OCI-LY7 (cell line): ENCODE results near the gene TMX4. TPM values are rescaled to one million over a fixed set of nuclear protein-coding genes. Genes with fewer than 3 reads are reported as not detected.

Experiments used
- Bru-seq: library from RNA; stranded (reverse); fragments of 400-500 nt; gene quantifications from one replicate; lab custom pipeline; 2021; lab: Mats Ljungman, UMichigan
- BruChase-seq, 2 experiments: library from RNA; stranded (reverse); fragments of 400-500 nt; gene quantifications; one replicate each; lab custom pipeline; 2021; lab: Mats Ljungman, UMichigan
- BruUV-seq: library from RNA; stranded (reverse); fragments of 400-500 nt; replicated peaks from 2 replicates; lab custom pipeline; 2021; lab: Mats Ljungman, UMichigan
- CTCF ChIA-PET: fragments of 300-600 bp; sonication (Branson Sonifier 250); formaldehyde crosslinking; loops from one replicate; lab custom pipeline; 2022; ENCODE audit warnings: antibody characterized with exemption; ENCODE audit not compliant: unreplicated experiment; lab: Charles Lee
- POLR2A ChIA-PET: fragments of 300-600 bp; sonication (Branson Sonifier 250); formaldehyde crosslinking; loops from one replicate; lab custom pipeline; 2022; ENCODE audit warnings: antibody characterized with exemption; lab: Charles Lee
- DNase-seq: peaks from one replicate; pipeline ENCODE4 v3.0.0-alpha.2; 2015; ENCODE audit warnings: low spot score
- H2AFZ ChIP-seq: fragments of 200-600 bp; sonication (generic), shearing (Covaris generic); 2 replicates; pipeline ENCODE4 v1.6.1; 2014; ENCODE audit warnings: mild to moderate bottlenecking, antibody characterized with exemption, low read length, moderate library complexity
- H3K27ac ChIP-seq: fragments of 200-600 bp; sonication (generic); 2 replicates; pipeline ENCODE4 v1.5.1; 2014; ENCODE audit warnings: mixed run types, low read depth, mild to moderate bottlenecking, moderate library complexity, low read length, inconsistent platforms; ENCODE audit not compliant: poor library complexity, severe bottlenecking
- H3K36me3 ChIP-seq: fragments of 200-600 bp; sonication (generic); 2 replicates; pipeline ENCODE4 v1.6.1; 2014; ENCODE audit warnings: mild to moderate bottlenecking, antibody characterized with exemption, low read length, moderate library complexity, mixed read lengths; ENCODE audit not compliant: insufficient read depth
- H3K4me1 ChIP-seq: fragments of 200-600 bp; sonication (generic); 2 replicates; pipeline ENCODE4 v1.5.1; 2014; ENCODE audit warnings: mild to moderate bottlenecking, low read length; ENCODE audit not compliant: insufficient read depth, poor library complexity, severe bottlenecking
- H3K4me2 ChIP-seq: fragments of 200-600 bp; sonication (generic); 2 replicates; pipeline ENCODE4 v1.6.1; 2014; ENCODE audit warnings: mild to moderate bottlenecking, low read length
- H3K4me3 ChIP-seq: fragments of 200-600 bp; sonication (generic); 2 replicates; pipeline ENCODE4 v1.5.1; 2014; ENCODE audit warnings: mild to moderate bottlenecking, low read depth, low read length; ENCODE audit not compliant: poor library complexity, severe bottlenecking
- H3K79me2 ChIP-seq: fragments of 200-600 bp; sonication (generic); 2 replicates; pipeline ENCODE4 v1.6.1; 2016; ENCODE audit warnings: low read depth, mild to moderate bottlenecking, low read length, moderate library complexity, mixed read lengths; ENCODE audit not compliant: insufficient read depth
- H3K9me2 ChIP-seq: fragments of 200-600 bp; sonication (generic); 2 replicates; pipeline ENCODE4 v1.6.1; 2016; ENCODE audit warnings: mild to moderate bottlenecking, low read length, mixed read lengths; ENCODE audit not compliant: insufficient read depth
- H3K9me3 ChIP-seq: fragments of 200-600 bp; sonication (generic); 2 replicates; pipeline ENCODE4 v1.6.1; 2014; ENCODE audit warnings: mild to moderate bottlenecking, mixed run types, low read length, mixed read lengths
- H4K20me1 ChIP-seq: fragments of 200-600 bp; sonication (generic); 2 replicates; pipeline ENCODE4 v1.6.1; 2014; ENCODE audit warnings: mild to moderate bottlenecking, antibody characterized with exemption, low read length, moderate library complexity, mixed read lengths; ENCODE audit not compliant: insufficient read depth
- EZH2phosphoT487 ChIP-seq: fragments of 200-600 bp; sonication (generic); IDR thresholded peaks from 2 replicates; pipeline ENCODE4 v1.6.1; 2018; ENCODE audit warnings: low read depth, borderline replicate concordance, mild to moderate bottlenecking, mixed run types, antibody characterized with exemption, low read length, moderate library complexity, mixed read lengths
- intact Hi-C: fragments of 100-400 bp; cut with micrococcal nuclease; formaldehyde crosslinking; loops from one replicate; pipeline ENCODE4 v1.10.0; 2022; ENCODE audit not compliant: unreplicated experiment
- long read RNA-seq: library from polyadenylated mRNA; stranded (forward); transcript quantifications from one replicate; pipeline ENCODE4 v2.0.0, GENCODE V29; 2022
- total RNA-seq, 2 experiments: library from RNA; depleted of rRNA in 1 of 2; stranded (reverse); fragments of >200 nt in 1 of 2; shearing (Covaris generic) in 1 of 2; gene quantifications; 2 replicates each; pipeline ENCODE4 v1.2.3, GENCODE V29; 2014 to 2022
- TF ChIP-seq, protein P1 (sequence below): fragments of 200-600 bp; sonication (generic); conservative IDR thresholded peaks from 2 replicates; pipeline ENCODE4 v1.5.1; 2014; ENCODE audit warnings: mild to moderate bottlenecking, antibody characterized with exemption, low read length, moderate library complexity, mixed read lengths

TMX4 gene, protein sequence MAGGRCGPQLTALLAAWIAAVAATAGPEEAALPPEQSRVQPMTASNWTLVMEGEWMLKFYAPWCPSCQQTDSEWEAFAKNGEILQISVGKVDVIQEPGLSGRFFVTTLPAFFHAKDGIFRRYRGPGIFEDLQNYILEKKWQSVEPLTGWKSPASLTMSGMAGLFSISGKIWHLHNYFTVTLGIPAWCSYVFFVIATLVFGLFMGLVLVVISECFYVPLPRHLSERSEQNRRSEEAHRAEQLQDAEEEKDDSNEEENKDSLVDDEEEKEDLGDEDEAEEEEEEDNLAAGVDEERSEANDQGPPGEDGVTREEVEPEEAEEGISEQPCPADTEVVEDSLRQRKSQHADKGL
- total RNA-seq (2014; rRNA removed; shearing (Covaris generic)) = 22.4 and 24.9 TPM in 2 replicates
- 71.3 and 80.3 TPM in 2 replicates for total RNA-seq (2022)
- percentile 92 among the genes with signal in this experiment for Bru-seq, nascent RNA
- BruChase-seq, experiment 1, labeled RNA remaining after a 6-hour chase = percentile 94 among the genes with signal in this experiment
- percentile 91 among the genes with signal in this experiment for BruChase-seq, experiment 2, labeled RNA remaining after a 2-hour chase
- long read RNA-seq, full-length matches to known transcripts = 205 of 250 reads
- long read RNA-seq, partial matches to known transcripts = 6 of 250 reads
- long read RNA-seq, other reads (novel, unspliced or antisense) = 39 of 250 reads

- peak within 1 kb of the TSS; percentile 92 for H3K4me3 ChIP-seq
- CTCF ChIA-PET = no interaction called here
- intact Hi-C loops = loop anchor here (5.0 kb wide), 1 partner anchor 257 kb away; no protein-coding TSS in a partner anchor
- H4K20me1 ChIP-seq = peaks cover 4% of the 10 kb centered on the region
- no peaks in the 10 kb centered on the region for H3K9me2 ChIP-seq
- POLR2A ChIA-PET = interaction anchor here (0.8 to 1.6 kb wide), 4 partner anchors 31 to 988 kb away, joined by 3 to 4 read pairs (median 4); no protein-coding TSS in a partner anchor
- no peaks in the 10 kb centered on the region for H3K9me3 ChIP-seq
- peaks cover 40% of the 10 kb centered on the region; the same call in 1 of the 2 replicates for H3K79me2 ChIP-seq
- DNase-seq = peak; percentile 96
- TF ChIP-seq EZH2phosphoT487 = no peak
- TF ChIP-seq, protein P1, sequence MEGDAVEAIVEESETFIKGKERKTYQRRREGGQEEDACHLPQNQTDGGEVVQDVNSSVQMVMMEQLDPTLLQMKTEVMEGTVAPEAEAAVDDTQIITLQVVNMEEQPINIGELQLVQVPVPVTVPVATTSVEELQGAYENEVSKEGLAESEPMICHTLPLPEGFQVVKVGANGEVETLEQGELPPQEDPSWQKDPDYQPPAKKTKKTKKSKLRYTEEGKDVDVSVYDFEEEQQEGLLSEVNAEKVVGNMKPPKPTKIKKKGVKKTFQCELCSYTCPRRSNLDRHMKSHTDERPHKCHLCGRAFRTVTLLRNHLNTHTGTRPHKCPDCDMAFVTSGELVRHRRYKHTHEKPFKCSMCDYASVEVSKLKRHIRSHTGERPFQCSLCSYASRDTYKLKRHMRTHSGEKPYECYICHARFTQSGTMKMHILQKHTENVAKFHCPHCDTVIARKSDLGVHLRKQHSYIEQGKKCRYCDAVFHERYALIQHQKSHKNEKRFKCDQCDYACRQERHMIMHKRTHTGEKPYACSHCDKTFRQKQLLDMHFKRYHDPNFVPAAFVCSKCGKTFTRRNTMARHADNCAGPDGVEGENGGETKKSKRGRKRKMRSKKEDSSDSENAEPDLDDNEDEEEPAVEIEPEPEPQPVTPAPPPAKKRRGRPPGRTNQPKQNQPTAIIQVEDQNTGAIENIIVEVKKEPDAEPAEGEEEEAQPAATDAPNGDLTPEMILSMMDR = no peak; the same call in 1 of the 2 replicates
- peak within 1 kb of the TSS; percentile 90 for H2AFZ ChIP-seq
- peak within 1 kb of the TSS; percentile 88 for H3K27ac ChIP-seq
- H3K4me1 ChIP-seq = peaks cover 30% of the 10 kb centered on the region
- no TSS peak for BruUV-seq
- H3K4me2 ChIP-seq = peak within 1 kb of the TSS; percentile 92
- H3K36me3 ChIP-seq = peaks cover 10% of the 10 kb centered on the region; the same call in 1 of the 2 replicates
These were observed at the start of gene TMX4 for GRCh38 chr20:8019246-8019997. TMX4 (minus strand) TSS chr20:8019761; CDS start chr20:8019613, 148 bp downstream.

DNA sequence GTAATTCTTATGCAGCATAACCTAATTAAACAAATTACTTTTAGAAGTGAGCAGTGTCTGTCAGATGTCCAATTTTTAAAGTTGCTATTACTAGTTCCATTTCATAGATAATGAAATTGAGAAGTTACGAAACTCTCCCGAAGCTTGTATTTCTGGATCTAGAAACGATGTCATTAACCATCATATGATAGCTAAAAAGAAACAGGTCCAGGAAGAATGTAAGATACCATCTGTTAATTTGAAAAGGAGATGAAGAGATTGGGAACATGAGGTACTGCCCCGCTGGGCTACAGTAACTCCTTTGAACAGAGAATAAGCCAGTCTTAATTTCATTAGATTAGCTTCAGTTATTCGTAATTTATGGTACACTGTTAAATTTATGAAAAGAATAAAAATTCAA lies 47.5 kb upstream of the TMX4 start:
- no peaks in the 10 kb centered on the region for H3K9me2 ChIP-seq
- no peak overlapping the region for H3K4me2 ChIP-seq
- DNase-seq = no peak
- TF ChIP-seq, protein P1 = no peak
- TF ChIP-seq EZH2phosphoT487 = no peak
- no peak overlapping the region for H3K27ac ChIP-seq
- no peak overlapping the region for H3K4me3 ChIP-seq
- H3K79me2 ChIP-seq = no peaks in the 10 kb centered on the region
- no peaks in the 10 kb centered on the region for H4K20me1 ChIP-seq
- intact Hi-C loops = no loop called here
- H3K4me1 ChIP-seq = no peaks in the 10 kb centered on the region
- no peaks in the 10 kb centered on the region for H3K36me3 ChIP-seq
- CTCF ChIA-PET = no interaction called here
- BruUV-seq = no TSS peak
- H2AFZ ChIP-seq = no peak overlapping the region
- H3K9me3 ChIP-seq = no peaks in the 10 kb centered on the region
- POLR2A ChIA-PET = interaction anchor here (0.5 to 1.0 kb wide), 5 partner anchors 14 to 670 kb away, joined by 3 read pairs; no protein-coding TSS in a partner anchor
